GM23338 (cell line): ENCODE data around the gene RABL3. TPM values are rescaled to one million over a fixed set of nuclear protein-coding genes. Genes with fewer than 3 reads are reported as not detected.

Experiments
- ATAC-seq: fragments of 200-7000 bp; cut with Tn5 transposase; 3 replicates; pipeline ENCODE4 v1.9.1; 2020
- DNase-seq: peaks from one replicate; pipeline ENCODE4 v3.0.0-alpha.2; 2015; ENCODE audit warnings: low spot score
- H2AFZ ChIP-seq: fragments of 200-600 bp; sonication (generic); 2 replicates; pipeline ENCODE4 v1.8.0; 2016; ENCODE audit warnings: antibody characterized with exemption, mild to moderate bottlenecking, moderate library complexity
- H3F3A ChIP-seq: fragments of 200-600 bp; sonication (generic); replicated peaks from 2 replicates; pipeline ENCODE4 v1.8.0; 2017; ENCODE audit warnings: antibody characterized with exemption, mixed run types, low read depth
- H3K27ac ChIP-seq: fragments of 200-600 bp; sonication (generic); 2 replicates; pipeline ENCODE4 v1.6.1; 2016; ENCODE audit warnings: low read depth
- H3K27me3 ChIP-seq: fragments of 200-600 bp; sonication (generic); 2 replicates; pipeline ENCODE4 v1.8.0; 2016; ENCODE audit warnings: mild to moderate bottlenecking, mixed run types, moderate library complexity; ENCODE audit not compliant: insufficient read depth
- H3K36me3 ChIP-seq: fragments of 200-600 bp; sonication (generic); 2 replicates; pipeline ENCODE4 v1.8.0; 2016; ENCODE audit warnings: mild to moderate bottlenecking; ENCODE audit not compliant: insufficient read depth
- H3K4me1 ChIP-seq: fragments of 200-600 bp; sonication (generic); 2 replicates; pipeline ENCODE4 v1.8.0; 2016; ENCODE audit warnings: mild to moderate bottlenecking, moderate library complexity; ENCODE audit not compliant: insufficient read depth
- H3K4me2 ChIP-seq: fragments of 200-600 bp; sonication (generic); 2 replicates; pipeline ENCODE4 v1.7.1; 2017; ENCODE audit warnings: mixed run types
- H3K4me3 ChIP-seq: fragments of 200-600 bp; sonication (generic); 2 replicates; pipeline ENCODE4 v1.6.1; 2016; ENCODE audit warnings: mixed run types
- H3K79me2 ChIP-seq: fragments of 200-600 bp; sonication (generic); replicated peaks from 2 replicates; pipeline ENCODE4 v1.8.0; 2017; ENCODE audit warnings: mild to moderate bottlenecking; ENCODE audit not compliant: insufficient read depth
- H3K9me2 ChIP-seq: fragments of 200-600 bp; sonication (generic); 2 replicates; pipeline ENCODE4 v1.8.0; 2017; ENCODE audit not compliant: insufficient read depth
- H4K20me1 ChIP-seq: fragments of 200-600 bp; sonication (generic); replicated peaks from 2 replicates; pipeline ENCODE4 v1.8.0; 2017; ENCODE audit warnings: mild to moderate bottlenecking; ENCODE audit not compliant: insufficient read depth
- H3K27ac Mint-ChIP-seq: 2 replicates; pipeline ENCODE4 v1.8.0; 2020; ENCODE audit warnings: inconsistent platforms, mild to moderate bottlenecking, moderate library complexity, mixed read lengths
- H3K27me3 Mint-ChIP-seq: 3 replicates; pipeline ENCODE4 v1.8.0; 2022; ENCODE audit warnings: low read depth, mild to moderate bottlenecking, moderate library complexity, mixed read lengths, inconsistent platforms; ENCODE audit not compliant: insufficient read depth, poor library complexity
- H3K36me3 Mint-ChIP-seq: 3 replicates; pipeline ENCODE4 v1.8.0; 2021; ENCODE audit warnings: low read depth, mild to moderate bottlenecking, inconsistent platforms, moderate library complexity, mixed read lengths
- H3K4me1 Mint-ChIP-seq: 3 replicates; pipeline ENCODE4 v1.8.0; 2020; ENCODE audit warnings: mild to moderate bottlenecking, inconsistent platforms, mixed read lengths
- H3K4me3 Mint-ChIP-seq: 3 replicates; pipeline ENCODE4 v1.8.0; 2021; ENCODE audit warnings: moderate library complexity, mild to moderate bottlenecking, inconsistent platforms, mixed read lengths
- H3K9me3 Mint-ChIP-seq: 3 replicates; pipeline ENCODE4 v1.8.0; 2020; ENCODE audit warnings: moderate library complexity, mild to moderate bottlenecking, inconsistent platforms, mixed read lengths
- CTCF ChIP-seq, 2 experiments: fragments of 200-600 bp in 1 of 2; sonication (generic) in 1 of 2; conservative IDR thresholded peaks; 2 replicates each; pipeline versions ENCODE4 v1.5.1 to v1.6.1; 2016 to 2017; ENCODE audit warnings: antibody characterized with exemption in 2 of 2, low read depth in 2 of 2, mild to moderate bottlenecking in 2 of 2, moderate library complexity in 1 of 2
- ETS1 ChIP-seq: IDR thresholded peaks from 2 replicates; pipeline ENCODE4 v1.6.1; 2016; ENCODE audit warnings: antibody characterized with exemption
- EZH2phosphoT487 ChIP-seq: fragments of 200-600 bp; sonication (generic); IDR thresholded peaks from one replicate; pipeline ENCODE4 v1.8.1; 2018; ENCODE audit warnings: antibody characterized with exemption; ENCODE audit not compliant: unreplicated experiment
- JUNB ChIP-seq: IDR thresholded peaks from one replicate; pipeline ENCODE4 v1.6.1; 2016; ENCODE audit warnings: antibody characterized with exemption; ENCODE audit not compliant: unreplicated experiment
- NANOG ChIP-seq: IDR thresholded peaks from 2 replicates; pipeline ENCODE4 v1.6.1; 2016; ENCODE audit warnings: antibody characterized with exemption, borderline replicate concordance
- ZNF114 ChIP-seq: fragments of 250-450 bp; sonication (Bioruptor Pico); IDR thresholded peaks from 2 replicates; pipeline ENCODE4 v1.5.0; 2020; ENCODE audit warnings: mild to moderate bottlenecking, moderate library complexity
- ZNF331 ChIP-seq: fragments of 250-450 bp; sonication (Bioruptor Pico); IDR thresholded peaks from 2 replicates; pipeline ENCODE4 v1.5.0; 2020; ENCODE audit warnings: low read depth, mild to moderate bottlenecking, moderate library complexity
- polyA plus RNA-seq: library from polyadenylated mRNA; unstranded; fragments of >200 nt; fragmentation: Nextera tagmentation; extraction: Ambion mirVana; gene quantifications from 2 replicates; pipeline ENCODE4 v1.2.1, GENCODE V29; 2016
- total RNA-seq: library from RNA; depleted of rRNA; stranded (reverse); fragments of >200 nt; shearing (Covaris generic); gene quantifications from 2 replicates; pipeline ENCODE4 v1.2.3, GENCODE V29; 2014
- TF ChIP-seq, protein P1 (sequence below): fragments of 250-450 bp; sonication (Bioruptor Pico); IDR thresholded peaks from 2 replicates; pipeline ENCODE4 v1.5.0; 2020; ENCODE audit warnings: mild to moderate bottlenecking, moderate library complexity

The RABL3 gene
- total and polyA plus RNA-seq, 2 experiments from 2014 or later, result 7.8 to 9.8 TPM

DNA sequence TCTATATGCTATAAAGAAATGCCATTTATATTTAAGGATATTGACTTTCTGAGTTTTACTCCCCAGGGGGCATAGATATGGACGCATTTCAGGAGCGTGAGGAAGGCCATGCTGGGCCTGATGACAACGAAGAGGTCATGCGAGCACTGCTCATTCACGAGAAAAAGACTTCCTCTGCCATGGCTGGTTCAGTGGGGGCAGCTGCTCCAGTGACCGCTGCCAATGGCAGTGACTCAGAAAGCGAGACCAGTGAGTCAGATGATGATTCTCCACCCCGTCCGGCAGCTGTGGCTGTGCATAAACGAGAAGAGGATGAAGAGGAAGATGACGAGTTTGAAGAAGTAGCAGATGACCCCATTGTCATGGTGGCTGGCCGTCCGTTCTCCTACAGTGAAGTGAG is 38.7 kb upstream of the RABL3 start (continued):
- TF ChIP-seq, protein P1, sequence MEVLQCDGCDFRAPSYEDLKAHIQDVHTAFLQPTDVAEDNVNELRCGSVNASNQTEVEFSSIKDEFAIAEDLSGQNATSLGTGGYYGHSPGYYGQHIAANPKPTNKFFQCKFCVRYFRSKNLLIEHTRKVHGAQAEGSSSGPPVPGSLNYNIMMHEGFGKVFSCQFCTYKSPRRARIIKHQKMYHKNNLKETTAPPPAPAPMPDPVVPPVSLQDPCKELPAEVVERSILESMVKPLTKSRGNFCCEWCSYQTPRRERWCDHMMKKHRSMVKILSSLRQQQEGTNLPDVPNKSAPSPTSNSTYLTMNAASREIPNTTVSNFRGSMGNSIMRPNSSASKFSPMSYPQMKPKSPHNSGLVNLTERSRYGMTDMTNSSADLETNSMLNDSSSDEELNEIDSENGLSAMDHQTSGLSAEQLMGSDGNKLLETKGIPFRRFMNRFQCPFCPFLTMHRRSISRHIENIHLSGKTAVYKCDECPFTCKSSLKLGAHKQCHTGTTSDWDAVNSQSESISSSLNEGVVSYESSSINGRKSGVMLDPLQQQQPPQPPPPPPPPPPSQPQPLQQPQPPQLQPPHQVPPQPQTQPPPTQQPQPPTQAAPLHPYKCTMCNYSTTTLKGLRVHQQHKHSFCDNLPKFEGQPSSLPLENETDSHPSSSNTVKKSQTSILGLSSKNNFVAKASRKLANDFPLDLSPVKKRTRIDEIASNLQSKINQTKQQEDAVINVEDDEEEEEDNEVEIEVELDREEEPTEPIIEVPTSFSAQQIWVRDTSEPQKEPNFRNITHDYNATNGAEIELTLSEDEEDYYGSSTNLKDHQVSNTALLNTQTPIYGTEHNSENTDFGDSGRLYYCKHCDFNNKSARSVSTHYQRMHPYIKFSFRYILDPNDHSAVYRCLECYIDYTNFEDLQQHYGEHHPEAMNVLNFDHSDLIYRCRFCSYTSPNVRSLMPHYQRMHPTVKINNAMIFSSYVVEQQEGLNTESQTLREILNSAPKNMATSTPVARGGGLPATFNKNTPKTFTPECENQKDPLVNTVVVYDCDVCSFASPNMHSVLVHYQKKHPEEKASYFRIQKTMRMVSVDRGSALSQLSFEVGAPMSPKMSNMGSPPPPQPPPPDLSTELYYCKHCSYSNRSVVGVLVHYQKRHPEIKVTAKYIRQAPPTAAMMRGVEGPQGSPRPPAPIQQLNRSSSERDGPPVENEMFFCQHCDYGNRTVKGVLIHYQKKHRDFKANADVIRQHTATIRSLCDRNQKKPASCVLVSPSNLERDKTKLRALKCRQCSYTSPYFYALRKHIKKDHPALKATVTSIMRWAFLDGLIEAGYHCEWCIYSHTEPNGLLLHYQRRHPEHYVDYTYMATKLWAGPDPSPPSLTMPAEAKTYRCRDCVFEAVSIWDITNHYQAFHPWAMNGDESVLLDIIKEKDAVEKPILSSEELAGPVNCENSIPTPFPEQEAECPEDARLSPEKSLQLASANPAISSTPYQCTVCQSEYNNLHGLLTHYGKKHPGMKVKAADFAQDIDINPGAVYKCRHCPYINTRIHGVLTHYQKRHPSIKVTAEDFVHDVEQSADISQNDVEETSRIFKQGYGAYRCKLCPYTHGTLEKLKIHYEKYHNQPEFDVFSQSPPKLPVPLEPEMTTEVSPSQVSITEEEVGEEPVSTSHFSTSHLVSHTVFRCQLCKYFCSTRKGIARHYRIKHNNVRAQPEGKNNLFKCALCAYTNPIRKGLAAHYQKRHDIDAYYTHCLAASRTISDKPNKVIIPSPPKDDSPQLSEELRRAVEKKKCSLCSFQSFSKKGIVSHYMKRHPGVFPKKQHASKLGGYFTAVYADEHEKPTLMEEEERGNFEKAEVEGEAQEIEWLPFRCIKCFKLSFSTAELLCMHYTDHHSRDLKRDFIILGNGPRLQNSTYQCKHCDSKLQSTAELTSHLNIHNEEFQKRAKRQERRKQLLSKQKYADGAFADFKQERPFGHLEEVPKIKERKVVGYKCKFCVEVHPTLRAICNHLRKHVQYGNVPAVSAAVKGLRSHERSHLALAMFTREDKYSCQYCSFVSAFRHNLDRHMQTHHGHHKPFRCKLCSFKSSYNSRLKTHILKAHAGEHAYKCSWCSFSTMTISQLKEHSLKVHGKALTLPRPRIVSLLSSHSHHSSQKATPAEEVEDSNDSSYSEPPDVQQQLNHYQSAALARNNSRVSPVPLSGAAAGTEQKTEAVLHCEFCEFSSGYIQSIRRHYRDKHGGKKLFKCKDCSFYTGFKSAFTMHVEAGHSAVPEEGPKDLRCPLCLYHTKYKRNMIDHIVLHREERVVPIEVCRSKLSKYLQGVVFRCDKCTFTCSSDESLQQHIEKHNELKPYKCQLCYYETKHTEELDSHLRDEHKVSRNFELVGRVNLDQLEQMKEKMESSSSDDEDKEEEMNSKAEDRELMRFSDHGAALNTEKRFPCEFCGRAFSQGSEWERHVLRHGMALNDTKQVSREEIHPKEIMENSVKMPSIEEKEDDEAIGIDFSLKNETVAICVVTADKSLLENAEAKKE (CRISPR knock-in tag), result no peak
- TF ChIP-seq CTCF (conservative IDR thresholded peaks at IDR 0.05; ENCODE audit: low read depth in 2 of 2) (no peak), ETS1 (no peak)

GRCh38 chr3:120778776-120779175 is 36.5 kb upstream of the RABL3 start:
- Histone ChIP-seq H3K27me3 (no peaks in the 10 kb centered on the region), H3K9me2 (no peaks in the 10 kb centered on the region), H3K4me1 (no peaks in the 10 kb centered on the region), H3K27ac (no peak overlapping the region), H3K4me2 (no peak overlapping the region), H3K36me3 (peaks cover 9% of the 10 kb centered on the region), H3F3A (no peaks in the 10 kb centered on the region), H3K79me2 (peaks cover 3% of the 10 kb centered on the region; the same call in 1 of the 2 replicates), H2AFZ (no peak overlapping the region), H4K20me1 (peaks cover 1% of the 10 kb centered on the region; the same call in 1 of the 2 replicates), H3K4me3 (no peak overlapping the region)
- H3K4me3 Mint-ChIP-seq, result no peak overlapping the region
- H3K9me3 Mint-ChIP-seq, result no peaks in the 10 kb centered on the region
- H3K36me3 Mint-ChIP-seq, result peaks cover 48% of the 10 kb centered on the region
- no peak for DNase-seq
- H3K4me1 Mint-ChIP-seq, result no peaks in the 10 kb centered on the region
- TF ChIP-seq JUNB (no peak), ZNF114 (CRISPR knock-in tag) (no peak), ZNF331 (CRISPR knock-in tag) (no peak), NANOG (no peak), EZH2phosphoT487 (no peak)
- H3K27me3 Mint-ChIP-seq, result no peaks in the 10 kb centered on the region
- no peak for ATAC-seq
- peak overlapping the region; percentile 21; the same call in 1 of the 2 replicates for H3K27ac Mint-ChIP-seq
